HCT116 (cell line): ENCODE results near the gene SLC2A9.

Experiments used
- ATF3 ChIP-seq: IDR thresholded peaks from 2 replicates; pipeline ENCODE4 v1.6.1; 2012
- CBX3 ChIP-seq: IDR thresholded peaks from 2 replicates; pipeline ENCODE4 v1.6.1; 2012; ENCODE audit warnings: low read depth
- CTCF ChIP-seq, 3 experiments: fragments of 200-600 bp in 1 of 3; sonication (generic) in 1 of 3; IDR thresholded peaks in 2 of 3; conservative IDR thresholded peaks in 1 of 3; 2 replicates each; pipeline ENCODE4 v1.5.1; 2012 to 2017; ENCODE audit warnings: low read depth in 2 of 3, low read length in 2 of 3, antibody characterized with exemption in 1 of 3, borderline replicate concordance in 1 of 3, control low read depth in 1 of 3, mild to moderate bottlenecking in 1 of 3, mixed read lengths in 1 of 3, mixed run types in 1 of 3, moderate library complexity in 1 of 3; ENCODE audit not compliant: insufficient read depth in 1 of 3
- ELF1 ChIP-seq: IDR thresholded peaks from 2 replicates; pipeline ENCODE4 v1.6.1; 2012; ENCODE audit warnings: low read depth, borderline replicate concordance
- EZH2 ChIP-seq: fragments of 200-600 bp; sonication (generic); IDR thresholded peaks from 2 replicates; pipeline ENCODE4 v1.6.1; 2017; ENCODE audit warnings: antibody characterized with exemption, mixed run types
- EZH2phosphoT487 ChIP-seq: fragments of 200-600 bp; IDR thresholded peaks from 2 replicates; pipeline ENCODE4 v1.6.1; 2018; ENCODE audit warnings: antibody characterized with exemption, borderline replicate concordance
- MAX ChIP-seq: IDR thresholded peaks from 2 replicates; pipeline ENCODE4 v1.6.1; 2012
- POLR2A ChIP-seq: IDR thresholded peaks from 2 replicates; pipeline ENCODE4 v1.7.0; 2011; ENCODE audit warnings: borderline replicate concordance; ENCODE audit not compliant: insufficient read depth, insufficient read length; ENCODE audit errors: extremely low read depth
- POLR2AphosphoS5 ChIP-seq: IDR thresholded peaks from 2 replicates; pipeline ENCODE4 v1.6.1; 2011; ENCODE audit warnings: mild to moderate bottlenecking, low read depth, low read length, moderate library complexity
- RAD21 ChIP-seq: IDR thresholded peaks from 2 replicates; pipeline ENCODE4 v1.6.1; 2012; ENCODE audit warnings: low read depth, mild to moderate bottlenecking
- SRF ChIP-seq: IDR thresholded peaks from 2 replicates; pipeline ENCODE4 v1.6.1; 2012; ENCODE audit warnings: low read depth
- YY1 ChIP-seq: IDR thresholded peaks from 2 replicates; pipeline ENCODE4 v1.6.1; 2011; ENCODE audit warnings: low read length, low read depth, moderate library complexity, mild to moderate bottlenecking; ENCODE audit not compliant: insufficient replicate concordance; ENCODE audit errors: extremely low read depth

- TF ChIP-seq ELF1 (no peak), POLR2A (no peak), YY1 (no peak), ATF3 (no peak), EZH2 (no peak), CBX3 (no peak), CTCF (IDR thresholded peaks at IDR 0.05 in 2 of 3, conservative IDR thresholded peaks at IDR 0.05 in 1 of 3; ENCODE audit: borderline replicate concordance in 1 of 3, insufficient read depth in 1 of 3, low read depth in 2 of 3, low read length in 2 of 3) (no peak), EZH2phosphoT487 (no peak), RAD21 (no peak), POLR2AphosphoS5 (no peak), MAX (no peak), SRF (no peak)
These were observed 58.0 kb downstream of the SLC2A9 start for GRCh38 chr4:9963328-9963727.
